Stomach (tissue), 9 donors: ENCODE results near the gene VMP1. TPM values are rescaled to one million over a fixed set of nuclear protein-coding genes. Genes with fewer than 3 reads are reported as not detected.

Experiments
- DNase-seq, 2 donors: peaks; one replicate each; pipeline versions ENCODE4 v3.0.0 to v3.0.0-alpha.2; 2013 to 2019
- H3K27ac ChIP-seq, 5 donors: fragments of 200-600 bp in 4 of 5; sonication (generic) in 4 of 5; one replicate each; pipeline ENCODE4 v1.5.1; 2013 to 2019; ENCODE audit warnings: mild to moderate bottlenecking in 1 of 5, moderate library complexity in 1 of 5
- H3K27me3 ChIP-seq, 3 donors: fragments of 200-600 bp; sonication (generic); one replicate each; pipeline ENCODE4 v1.5.1; 2017 to 2019; ENCODE audit warnings: mixed run types in 1 of 3
- H3K36me3 ChIP-seq, 4 donors: fragments of 200-600 bp; sonication (generic); 1 replicate in 3 of 4; 2 replicates in 1 of 4; pipeline ENCODE4 v1.5.1; 2016 to 2019
- H3K4me1 ChIP-seq, 4 donors: fragments of 200-600 bp; sonication (generic); one replicate each; pipeline ENCODE4 v1.5.1; 2016 to 2019
- H3K4me3 ChIP-seq, 4 donors: fragments of 200-600 bp; sonication (generic) in 3 of 4; one replicate each; pipeline ENCODE4 v1.5.1; 2016 to 2019; ENCODE audit warnings: mild to moderate bottlenecking in 1 of 4
- H3K9me3 ChIP-seq, 4 donors: fragments of 200-600 bp; sonication (generic); one replicate each; pipeline ENCODE4 v1.5.1; 2016 to 2019
- CTCF ChIP-seq, 7 experiments: fragments of 450-650 bp in 4 of 7; fragments of 200-600 bp in 3 of 7; sonication (generic) in 3 of 7; IDR thresholded peaks; one replicate each; pipeline ENCODE4 v1.5.1; 2016 to 2019; ENCODE audit warnings: antibody characterized with exemption in 7 of 7, control low read depth in 2 of 7, mild to moderate bottlenecking in 1 of 7
- EP300 ChIP-seq: sonication (generic); formaldehyde crosslinking; IDR thresholded peaks from one replicate; pipeline ENCODE4 v1.6.1; 2017; ENCODE audit warnings: antibody characterized with exemption
- POLR2A ChIP-seq, 4 donors: fragments of 450-650 bp; IDR thresholded peaks; one replicate each; pipeline ENCODE4 v1.6.1; 2016; ENCODE audit warnings: antibody characterized with exemption in 4 of 4, control low read depth in 2 of 4, mild to moderate bottlenecking in 1 of 4, moderate library complexity in 1 of 4
- POLR2AphosphoS5 ChIP-seq, 3 donors: sonication (generic); formaldehyde crosslinking; IDR thresholded peaks; one replicate each; pipeline ENCODE4 v1.6.1; 2016; ENCODE audit warnings: antibody characterized with exemption in 3 of 3
- WGBS, 5 donors: extraction: QIAGEN DNeasy Blood & Tissue Kit in 3 of 5; methylation state at CpG; one replicate each; pipeline versions ENCODE4 v1.1.5 to v1.1.7; 2013 to 2018; 5-methylcytosine and 5-hydroxymethylcytosine counted together
- intact Hi-C: fragments of 100-400 bp; cut with DNase I; formaldehyde crosslinking; loops from one replicate; pipeline ENCODE4 v1.15.1; 2023; ENCODE audit warnings: low total_unique reads
- polyA plus RNA-seq, 3 donors: library from polyadenylated mRNA; stranded (reverse); fragments of 200-250 nt; gene quantifications; one replicate each; pipeline ENCODE4 v1.2.3, GENCODE V29; 2013
- total RNA-seq, 5 donors: library from RNA; depleted of rRNA; stranded (reverse); fragments of >200 nt; gene quantifications; one replicate each; pipeline versions ENCODE4 v1.1.0 to v1.2.3, GENCODE V29; 2014 to 2016
- donor health status: healthy with polysubstance abuse.
- donor health status: Bipolar disorder and iron deficiency.
- donor health status: healthy.

Gene VMP1
- total and polyA plus RNA-seq, 8 donors, result 24.4 to 562 (median 155) TPM

GRCh38 chr17:59746849-59747445 lies 39.5 kb downstream of the VMP1 start:
- 83 to 94% (median 88%) methylated on average over 4 of the region's 4 CpGs for WGBS, 5 donors

GRCh38 chr17:59748591-59748990 lies 41.1 kb downstream of the VMP1 start:
- intact Hi-C loops, result no loop called here
- TF ChIP-seq POLR2A (IDR thresholded peaks at IDR 0.05) (no peak), POLR2AphosphoS5 (IDR thresholded peaks at IDR 0.05) (no peak), EP300 (no peak), CTCF (IDR thresholded peaks at IDR 0.05) (no peak)
- no peak overlapping the region for H3K4me3 ChIP-seq
- 92 to 100% (median 99%) methylated on average over 1 of the region's 1 CpG for WGBS, 5 donors
- H3K4me1 ChIP-seq, result peaks cover 0 to 43% (median 4%) of the 10 kb centered on the region in 4 donors
- no peaks in the 10 kb centered on the region for H3K9me3 ChIP-seq
- no peak for DNase-seq
- H3K27me3 ChIP-seq, result no peaks in the 10 kb centered on the region
- H3K27ac ChIP-seq, result no peak overlapping the region
- H3K36me3 ChIP-seq, result peaks cover 0 to 14% (median 4%) of the 10 kb centered on the region in 4 donors

More at GRCh38 chr17:59746849-59747445, 39.5 kb downstream of the VMP1 start:
- Histone ChIP-seq H3K9me3 (no peaks in the 10 kb centered on the region), H3K4me3 (no peak overlapping the region), H3K4me1 (peaks cover 0 to 28% (median 2%) of the 10 kb centered on the region in 4 donors), H3K36me3 (peaks cover 0 to 30% (median 17%) of the 10 kb centered on the region in 4 donors), H3K27ac (no peak overlapping the region), H3K27me3 (no peaks in the 10 kb centered on the region)
- intact Hi-C loops, result no loop called here
- no peak for TF ChIP-seq EP300
- TF ChIP-seq POLR2AphosphoS5 (IDR thresholded peaks at IDR 0.05), result no peak
- no peak for TF ChIP-seq POLR2A (IDR thresholded peaks at IDR 0.05)
- TF ChIP-seq CTCF (IDR thresholded peaks at IDR 0.05), result peak in 4 of 7 experiments; percentile 4 to 65 (median 54)
- peak in 1 of 2 donors; percentile 72 for DNase-seq

- Histone ChIP-seq H3K27me3 (no peaks in the 10 kb centered on the region), H3K4me1 (peaks cover 4 to 68% (median 18%) of the 10 kb centered on the region in 4 donors), H3K36me3 (peaks cover 0 to 9% (median 5%) of the 10 kb centered on the region in 4 donors), H3K4me3 (no peak overlapping the region), H3K27ac (peak overlapping the region in 3 of 5 donors; percentile 37 to 68 (median 38)), H3K9me3 (no peaks in the 10 kb centered on the region)
- 82 to 90% (median 87%) methylated on average over 11 of the region's 11 CpGs for WGBS, 5 donors
- no peak for TF ChIP-seq EP300
- TF ChIP-seq CTCF (IDR thresholded peaks at IDR 0.05), result no peak
- TF ChIP-seq POLR2AphosphoS5 (IDR thresholded peaks at IDR 0.05), result no peak
- TF ChIP-seq POLR2A (IDR thresholded peaks at IDR 0.05), result no peak
- intact Hi-C loops, result loop anchor here (10.0 kb wide), 1 partner anchor 113 kb away; no protein-coding TSS in a partner anchor
- DNase-seq, result no peak
These were observed 44.5 kb downstream of the VMP1 start for GRCh38 chr17:59751955-59752413.

- Histone ChIP-seq H3K4me1 (peaks cover 4 to 63% (median 18%) of the 10 kb centered on the region in 4 donors), H3K4me3 (no peak overlapping the region), H3K27ac (peak overlapping the region in 2 of 5 donors; percentile 37 to 68), H3K9me3 (no peaks in the 10 kb centered on the region), H3K36me3 (peaks cover 0 to 9% (median 5%) of the 10 kb centered on the region in 4 donors), H3K27me3 (no peaks in the 10 kb centered on the region)
- TF ChIP-seq POLR2AphosphoS5 (IDR thresholded peaks at IDR 0.05) (no peak), EP300 (no peak), POLR2A (IDR thresholded peaks at IDR 0.05) (no peak), CTCF (IDR thresholded peaks at IDR 0.05) (no peak)
- DNase-seq, result no peak
- intact Hi-C loops, result loop anchor here (10.0 kb wide), 1 partner anchor 112 kb away; no protein-coding TSS in a partner anchor
These were observed 45.0 kb downstream of the VMP1 start for GRCh38 chr17:59752446-59752845.
